GM21576 (cell line): Measurements from ENCODE around the gene LMX1A.

Experiments used
- ATAC-seq: cut with Tn5 transposase; IDR thresholded peaks from one replicate; pipeline ENCODE4 v1.9.1; 2021; ENCODE audit warnings: mild to moderate bottlenecking, moderate library complexity; ENCODE audit not compliant: unreplicated experiment

Gene LMX1A

DNA sequence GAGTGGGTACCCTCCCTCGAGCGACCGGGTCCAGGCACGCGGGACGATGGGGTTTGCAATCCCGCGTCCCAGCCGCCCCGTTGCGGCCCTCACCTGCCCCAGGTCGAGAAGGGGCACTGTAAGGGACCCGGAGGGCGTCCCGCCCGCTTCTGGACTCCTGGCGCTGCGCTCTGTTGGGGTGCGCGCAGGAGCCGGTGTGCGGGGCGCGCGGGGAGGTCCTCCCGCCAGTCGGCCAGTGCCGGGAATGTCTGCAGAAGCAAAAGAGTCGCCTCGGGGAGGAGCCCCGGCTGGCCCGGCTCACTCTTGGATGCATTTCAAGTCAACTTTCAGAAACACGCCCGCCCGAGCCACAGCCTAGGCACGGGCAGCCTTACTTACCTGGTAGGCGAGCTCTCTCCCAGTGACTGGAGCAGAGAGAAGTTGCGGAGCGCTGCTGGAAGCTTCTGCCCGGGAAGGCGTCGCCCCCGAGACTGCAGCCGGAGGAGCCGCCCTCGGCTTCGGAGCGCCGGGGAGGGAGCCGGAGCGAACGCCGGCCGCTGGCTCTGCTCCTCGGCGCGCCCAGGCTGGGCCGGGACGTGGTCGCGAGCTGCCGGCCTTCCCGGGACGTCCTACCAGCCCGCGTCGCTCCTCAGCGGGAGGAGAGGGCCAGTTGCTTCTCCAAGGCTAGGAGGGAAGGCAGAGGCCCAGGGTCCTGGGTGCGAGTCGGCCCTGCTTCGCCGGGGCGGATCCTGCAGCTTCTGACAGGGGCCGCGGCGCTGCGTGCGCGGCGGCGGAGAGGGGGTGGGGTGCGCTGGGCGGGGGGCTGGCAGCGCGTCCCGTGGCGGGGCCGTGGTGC is at the start of gene LMX1A:
LMX1A (minus strand) TSS at position 739 of the 835 bp plus-strand sequence. CDS start 1,156 bp downstream, outside the sequence.
- ATAC-seq = no peak

DNA sequence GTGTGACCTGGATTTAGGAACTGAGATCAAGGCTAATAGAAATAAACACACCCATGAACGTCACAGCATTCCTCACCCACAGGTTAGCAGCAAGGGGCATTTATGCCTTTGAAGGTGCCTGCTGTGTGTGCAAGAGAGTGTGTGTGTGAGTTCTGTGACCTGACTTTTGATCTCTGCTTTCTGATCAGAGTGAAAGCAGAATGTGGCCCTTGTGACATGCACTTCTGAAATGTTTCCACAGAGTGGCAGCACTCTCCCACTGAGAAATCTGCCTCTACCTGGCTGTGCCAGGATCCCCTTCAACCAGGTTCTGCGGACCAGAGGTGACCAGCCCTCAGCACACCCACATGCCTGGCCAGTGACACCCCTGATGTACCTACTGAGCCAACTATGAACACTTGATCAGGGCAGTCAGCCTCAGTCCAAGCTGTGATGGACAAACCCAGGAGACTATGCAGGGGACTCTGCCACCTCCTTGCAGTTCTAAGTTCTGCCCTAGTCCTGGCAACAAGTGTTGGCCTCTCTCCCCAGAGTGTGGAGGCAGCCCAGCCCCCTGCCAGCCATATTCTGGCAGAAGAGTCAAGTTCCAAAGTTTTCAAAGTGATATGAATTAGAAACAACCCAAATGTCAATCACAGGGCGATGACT is 47.4 kb upstream of the LMX1A start:
- no peak for ATAC-seq

DNA sequence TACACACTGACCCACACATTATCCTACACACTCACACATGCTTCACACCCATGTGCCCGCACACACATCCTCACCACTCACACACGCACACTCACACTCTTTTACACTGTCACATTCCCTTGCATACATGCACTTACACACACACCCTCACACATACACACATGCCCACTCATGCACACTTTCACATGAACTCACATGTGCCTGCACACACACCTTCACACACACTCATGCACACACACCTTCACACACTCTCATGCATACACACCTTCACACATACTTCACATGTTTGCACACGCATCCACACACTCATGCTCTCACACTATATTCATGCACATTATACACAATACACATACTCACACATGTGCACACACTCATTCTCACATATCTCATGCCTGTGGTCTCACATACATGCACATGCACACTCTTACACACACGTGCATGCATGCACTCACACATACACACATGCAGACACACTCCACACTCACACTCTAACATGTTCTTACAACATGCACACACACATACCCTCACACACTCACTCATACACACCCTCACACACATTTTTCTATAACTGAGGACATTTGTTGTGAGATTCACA is 46.1 kb upstream of the LMX1A start:
- no peak for ATAC-seq

DNA sequence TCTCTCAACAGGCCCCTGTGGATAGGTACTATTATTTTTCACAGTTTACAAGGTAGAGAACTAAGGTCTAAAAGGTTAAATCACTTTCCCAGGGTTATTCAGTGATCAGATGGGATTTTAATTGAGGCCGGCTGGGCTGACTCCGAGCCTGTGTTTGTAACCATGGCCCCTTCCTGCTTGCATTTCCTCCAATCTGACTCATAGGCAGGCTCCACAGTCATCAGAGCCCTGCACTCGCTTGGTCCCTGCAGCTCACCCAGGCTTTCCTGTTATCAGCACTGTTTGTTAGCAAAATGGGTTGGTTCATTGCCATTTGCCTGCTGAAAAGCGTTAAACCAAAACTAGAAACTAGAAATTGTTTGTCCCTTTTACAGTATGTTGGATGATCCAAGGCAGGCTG is 41.4 kb upstream of the LMX1A start:
- ATAC-seq = no peak

DNA sequence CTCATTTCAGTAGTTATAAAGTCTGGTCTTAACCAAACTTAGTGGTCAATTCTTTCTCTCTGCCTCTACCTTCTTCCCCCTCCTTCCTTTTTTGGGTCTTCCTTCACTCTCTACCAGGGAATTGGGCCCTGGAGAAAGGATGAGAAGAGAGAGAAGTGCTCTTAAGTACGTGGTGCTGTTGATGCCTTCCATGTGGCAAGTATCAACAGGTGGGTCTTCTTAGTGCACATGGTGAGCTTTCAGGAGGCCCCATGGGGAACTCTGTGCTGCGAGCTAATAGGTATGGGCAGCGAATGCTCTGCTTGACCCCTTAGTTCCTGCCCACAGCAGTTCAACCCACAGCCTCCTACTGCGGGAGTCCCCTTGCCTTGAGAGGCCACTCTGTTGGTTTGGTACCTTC is 39.4 kb upstream of the LMX1A start:
- no peak for ATAC-seq

DNA sequence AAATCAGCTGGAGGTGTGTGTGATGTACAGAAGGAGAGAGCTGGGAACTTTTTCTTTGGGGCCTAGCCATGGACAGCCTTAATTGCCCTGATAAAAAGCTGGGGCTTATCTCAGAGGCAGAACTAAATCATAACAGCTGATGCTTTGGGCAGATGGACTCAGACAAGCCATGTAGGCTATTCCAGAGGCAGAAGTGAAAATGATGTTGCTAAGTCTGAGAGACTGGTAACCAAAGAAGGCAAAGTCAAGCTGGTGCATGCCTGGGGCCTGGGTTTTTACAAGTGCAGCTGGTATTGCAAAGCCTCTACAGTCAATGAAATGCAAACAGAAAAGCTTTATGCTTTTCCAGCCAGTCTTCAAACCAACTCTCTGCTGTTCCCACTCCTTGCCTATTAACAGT is 39.0 kb upstream of the LMX1A start:
- ATAC-seq = peak; percentile 39

DNA sequence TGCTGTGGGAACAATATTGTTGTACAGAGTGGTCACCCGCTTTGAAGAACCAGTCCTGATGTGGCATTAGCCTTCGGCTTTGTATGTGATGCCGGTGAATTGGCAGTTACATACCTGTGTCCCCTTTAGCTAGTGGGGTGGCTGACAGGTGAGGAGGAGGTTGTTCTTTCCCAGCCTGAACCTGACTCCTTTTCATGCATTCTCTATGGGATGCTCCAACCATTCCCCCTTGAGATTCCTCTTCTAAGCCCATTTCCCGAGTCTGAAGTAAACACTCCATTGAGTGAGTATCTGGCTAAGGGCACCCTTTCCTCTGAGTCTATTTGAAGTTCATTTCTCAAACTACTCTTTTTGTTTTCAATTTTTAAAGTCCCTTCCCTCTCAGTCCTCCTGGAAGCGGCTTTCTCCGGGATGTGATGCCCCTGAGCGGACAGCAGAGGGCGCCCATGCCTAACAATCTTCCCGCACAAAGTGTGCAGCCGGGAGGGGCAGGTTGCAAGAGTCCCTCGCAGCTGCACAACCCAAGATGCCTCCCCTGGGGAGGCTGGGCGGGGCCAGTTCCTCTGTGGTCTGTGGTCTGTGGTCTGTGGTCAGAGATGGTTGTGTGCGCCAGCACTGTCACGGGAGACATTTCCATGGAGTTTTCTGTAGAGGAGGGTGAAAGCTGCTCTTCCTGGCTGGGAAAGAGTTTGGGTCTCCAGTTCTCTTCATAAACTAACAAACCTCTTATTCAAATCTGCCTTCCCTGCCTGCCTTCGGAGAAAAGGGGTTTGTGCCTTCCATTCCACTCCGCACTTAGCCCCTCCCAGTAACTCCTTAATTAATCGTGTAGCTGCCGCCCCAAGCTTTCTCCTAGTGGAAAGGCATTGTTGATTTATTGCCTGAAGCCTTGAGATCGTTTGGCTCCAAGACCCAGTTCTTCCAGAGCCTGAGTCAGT is 36.4 kb upstream of the LMX1A start:
- ATAC-seq = peak; percentile 98

DNA sequence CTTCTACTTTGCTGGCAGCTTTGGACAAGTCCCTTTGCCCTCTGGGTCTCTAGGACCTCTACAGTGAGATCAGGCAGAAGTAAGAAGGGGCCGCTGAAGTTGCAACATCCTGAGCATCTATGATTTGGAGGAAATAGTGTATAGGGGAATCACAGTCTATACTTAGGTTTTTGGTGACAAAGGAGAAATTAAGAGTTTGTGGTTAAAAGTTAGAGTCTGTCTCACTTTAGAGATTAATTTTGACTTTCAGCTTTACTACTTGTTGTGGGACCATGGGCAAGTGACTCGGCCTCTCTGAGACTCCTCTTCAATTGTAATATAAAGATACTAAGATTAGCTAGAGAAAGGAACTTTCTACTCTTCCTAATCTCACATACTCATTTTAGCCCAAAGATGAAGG is 33.1 kb upstream of the LMX1A start:
- ATAC-seq = no peak

DNA sequence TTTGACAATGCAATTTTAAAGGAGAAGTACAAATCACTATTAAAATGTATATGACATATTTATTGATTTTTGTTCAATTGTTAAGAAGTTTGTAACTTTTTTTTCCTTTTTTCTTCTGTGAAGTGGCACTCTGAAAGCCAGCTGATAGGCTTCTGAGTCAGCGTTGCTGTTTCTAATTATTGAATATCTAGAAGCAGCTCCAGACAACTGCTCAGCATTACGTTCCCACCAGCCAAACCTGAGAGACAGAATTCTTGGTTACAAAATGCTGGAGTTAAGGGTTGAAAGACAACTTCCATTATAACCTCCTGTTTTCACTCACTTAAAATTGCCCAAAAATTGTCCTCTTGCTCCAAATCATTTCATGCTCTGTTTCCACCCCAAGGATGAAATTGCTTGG is 31.4 kb upstream of the LMX1A start:
- ATAC-seq = no peak

DNA sequence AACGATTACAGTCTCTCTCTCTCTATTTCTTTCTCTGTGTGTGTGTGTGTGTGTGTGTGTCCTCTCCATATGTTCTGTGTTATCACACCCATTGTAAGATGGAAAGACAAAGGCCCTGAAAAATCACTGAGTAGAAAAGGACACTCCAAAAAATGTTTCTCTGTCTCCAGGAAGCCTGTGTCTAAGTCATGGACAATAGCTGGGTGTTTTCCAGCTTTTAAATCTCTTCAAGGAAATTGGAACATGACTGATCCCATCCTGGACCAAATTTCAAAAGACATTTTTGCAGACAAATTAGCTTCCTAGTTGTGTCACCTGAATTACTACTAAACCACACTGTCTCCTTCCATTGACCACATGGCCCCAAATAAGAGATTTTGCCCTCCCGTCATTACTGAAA is 31.0 kb upstream of the LMX1A start:
- ATAC-seq = no peak

DNA sequence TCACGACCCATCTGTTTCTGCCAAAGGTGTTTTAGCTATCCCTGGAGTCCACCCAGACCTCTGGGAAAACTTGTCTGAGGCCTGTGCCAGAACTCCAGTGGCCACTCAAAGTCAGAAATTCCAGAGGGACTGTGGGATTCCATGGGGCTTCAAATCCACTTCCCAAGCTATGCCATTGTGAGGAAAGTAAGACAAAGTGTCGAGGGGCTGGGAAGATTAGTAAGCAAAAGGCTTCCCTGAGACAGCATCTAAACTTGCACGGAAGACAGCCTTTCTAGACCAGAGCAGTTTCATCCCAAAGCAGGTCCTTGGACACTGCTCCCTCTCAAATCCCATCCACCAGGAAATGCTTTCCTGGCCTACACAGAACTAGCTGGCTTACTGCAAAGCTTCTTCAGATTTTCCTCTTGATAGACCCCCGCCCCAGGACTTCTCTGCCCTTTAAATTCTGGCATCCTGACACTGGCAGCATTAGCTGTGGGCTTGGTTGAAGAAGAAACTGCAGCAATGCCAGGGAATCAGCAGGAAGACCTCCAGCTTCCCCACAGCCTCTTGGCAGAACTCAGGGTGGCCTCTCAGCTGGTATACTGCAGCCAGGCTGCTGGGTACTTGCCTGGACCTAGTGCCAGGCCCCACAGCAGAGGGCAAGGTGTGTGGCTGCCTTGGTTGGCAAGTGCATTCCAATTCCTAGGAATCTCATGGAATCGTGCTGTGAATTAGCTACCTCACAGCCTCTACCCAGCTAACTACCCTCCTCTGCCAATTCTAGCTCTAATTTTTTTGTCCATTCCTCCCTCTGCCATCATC is 27.3 kb upstream of the LMX1A start:
- ATAC-seq = no peak

DNA sequence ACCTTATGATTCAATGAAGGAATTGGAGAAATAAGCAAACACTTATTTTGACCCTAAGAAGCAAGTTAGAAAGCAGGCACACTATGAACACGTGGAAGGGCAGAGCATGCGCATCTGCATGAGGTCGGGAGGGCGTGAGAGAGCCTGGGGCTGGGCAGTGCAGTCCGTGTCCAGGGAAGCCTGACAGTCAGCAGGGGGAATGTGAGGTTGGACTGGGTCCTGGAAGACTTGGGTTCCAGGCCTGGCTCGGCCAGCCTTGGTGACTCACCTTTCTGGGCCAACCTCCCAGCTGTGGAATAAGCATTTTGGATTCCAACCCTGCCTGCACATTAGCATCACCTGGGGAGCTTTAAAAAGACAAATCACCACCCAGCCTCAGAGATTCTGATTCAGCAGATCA is 26.6 kb upstream of the LMX1A start:
- no peak for ATAC-seq

DNA sequence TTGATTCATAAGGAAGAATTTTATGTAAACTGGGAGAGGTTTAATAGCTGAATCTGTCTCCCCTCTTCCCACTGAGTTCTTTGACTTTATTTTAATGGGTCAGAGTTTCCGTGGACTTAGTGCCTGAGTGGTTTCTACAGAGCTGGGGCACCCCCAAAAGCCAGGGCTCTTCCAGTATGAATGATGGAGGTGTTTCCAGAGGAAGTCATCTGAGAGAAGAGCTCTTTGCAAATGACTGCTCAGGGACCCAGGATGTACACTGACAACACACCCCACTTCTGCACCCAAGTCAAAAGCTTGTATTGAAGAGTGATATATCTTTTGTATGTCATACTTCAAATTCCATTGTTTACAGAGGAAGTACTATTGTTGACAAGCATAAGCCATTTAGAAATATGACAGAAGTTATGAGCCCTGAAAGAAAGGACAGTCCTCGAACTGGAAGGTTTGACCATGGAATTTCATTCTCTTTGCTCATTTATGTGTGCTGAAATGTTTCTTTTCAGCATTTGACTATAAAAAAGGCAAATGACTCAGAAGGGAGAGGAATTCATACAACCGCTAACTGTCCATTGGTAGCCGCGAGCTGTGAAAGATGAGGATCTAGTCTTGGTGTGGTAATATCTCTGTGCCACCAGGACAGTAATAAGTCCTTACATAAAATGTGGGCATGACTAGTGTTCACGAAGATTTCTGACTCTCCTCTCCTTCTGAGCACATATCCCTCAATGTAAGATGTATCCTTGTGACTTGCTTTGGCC is 25.4 kb upstream of the LMX1A start:
- no peak for ATAC-seq

DNA sequence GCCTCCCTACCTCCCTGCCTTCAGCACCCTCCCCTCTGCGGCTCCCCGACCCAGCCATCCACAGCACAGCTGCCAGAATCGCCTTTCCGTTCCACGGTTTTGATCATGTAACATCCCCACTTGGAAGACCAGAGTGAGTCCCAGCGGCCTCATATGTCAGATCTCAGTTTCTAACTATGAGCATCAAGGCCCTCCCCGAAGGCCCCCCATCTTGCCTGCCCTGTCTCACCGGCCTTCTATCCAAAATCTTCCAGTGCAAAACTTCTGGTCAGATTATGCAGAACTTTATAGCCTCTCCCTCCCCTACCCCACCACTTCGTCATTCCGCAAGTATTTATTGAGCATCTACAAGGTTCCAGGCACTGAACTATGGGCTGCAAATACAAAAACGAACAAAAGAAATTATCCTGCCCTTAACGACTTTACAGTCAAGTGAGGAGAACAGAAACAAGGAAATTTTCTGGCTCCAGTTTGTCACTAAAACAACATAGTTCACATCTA is 20.3 kb upstream of the LMX1A start:
- ATAC-seq = no peak

DNA sequence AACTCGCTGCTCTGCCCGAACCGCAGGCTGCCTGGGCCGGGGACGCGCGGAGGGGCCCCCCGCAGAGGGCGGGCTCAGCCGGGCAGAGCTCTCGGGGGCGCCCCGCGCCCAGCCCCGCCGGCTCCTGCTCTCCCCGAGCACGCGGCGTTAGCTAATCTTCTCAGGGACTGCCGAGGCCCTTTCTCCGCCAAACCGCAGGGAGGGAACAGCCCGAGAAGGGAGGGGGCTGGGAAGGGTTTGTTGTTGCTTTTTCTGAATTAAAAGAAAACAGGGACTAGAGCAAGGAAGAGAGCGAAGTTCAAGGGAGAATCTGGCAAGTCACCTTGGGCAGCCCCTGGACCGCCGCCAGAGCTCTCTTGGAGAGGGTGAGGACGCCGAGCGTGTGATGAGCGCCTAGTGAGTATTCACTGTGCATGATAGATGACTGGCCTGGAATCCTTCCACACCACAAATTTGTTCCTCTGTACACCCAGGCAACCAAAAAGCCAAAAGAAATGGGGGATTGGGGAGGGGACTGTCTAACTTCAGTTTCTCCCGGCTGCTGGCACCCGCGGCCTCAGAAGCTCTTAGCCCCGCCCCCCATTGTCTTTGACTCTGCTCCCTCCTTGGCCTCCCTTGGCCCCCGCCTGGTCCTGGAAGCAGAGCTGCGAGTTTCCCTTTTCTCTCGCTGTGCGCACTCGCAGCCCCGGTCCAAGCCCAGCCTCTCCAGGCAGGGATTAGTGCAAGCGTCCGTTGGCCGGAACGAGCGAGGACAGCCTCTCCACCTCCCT is 19.7 kb upstream of the LMX1A start:
- ATAC-seq = no peak

DNA sequence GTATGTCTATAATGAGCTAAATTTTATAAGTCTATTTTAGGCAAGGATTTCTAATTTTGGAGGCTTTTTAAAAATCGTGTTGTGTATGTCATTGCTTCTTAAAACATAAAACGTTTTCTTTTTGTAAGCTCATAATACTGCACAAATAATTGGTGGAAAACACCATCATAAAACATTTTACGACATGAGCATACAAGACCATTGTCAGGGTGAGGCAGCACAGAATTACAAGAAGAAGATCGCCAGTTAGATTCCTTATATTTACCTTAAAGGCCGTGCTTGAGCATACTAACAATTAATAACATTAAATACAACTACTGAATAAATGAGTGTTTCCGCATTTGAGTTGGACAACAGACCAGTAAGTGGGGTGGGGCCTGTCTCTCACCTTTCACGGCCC is 19.1 kb upstream of the LMX1A start:
- no peak for ATAC-seq

DNA sequence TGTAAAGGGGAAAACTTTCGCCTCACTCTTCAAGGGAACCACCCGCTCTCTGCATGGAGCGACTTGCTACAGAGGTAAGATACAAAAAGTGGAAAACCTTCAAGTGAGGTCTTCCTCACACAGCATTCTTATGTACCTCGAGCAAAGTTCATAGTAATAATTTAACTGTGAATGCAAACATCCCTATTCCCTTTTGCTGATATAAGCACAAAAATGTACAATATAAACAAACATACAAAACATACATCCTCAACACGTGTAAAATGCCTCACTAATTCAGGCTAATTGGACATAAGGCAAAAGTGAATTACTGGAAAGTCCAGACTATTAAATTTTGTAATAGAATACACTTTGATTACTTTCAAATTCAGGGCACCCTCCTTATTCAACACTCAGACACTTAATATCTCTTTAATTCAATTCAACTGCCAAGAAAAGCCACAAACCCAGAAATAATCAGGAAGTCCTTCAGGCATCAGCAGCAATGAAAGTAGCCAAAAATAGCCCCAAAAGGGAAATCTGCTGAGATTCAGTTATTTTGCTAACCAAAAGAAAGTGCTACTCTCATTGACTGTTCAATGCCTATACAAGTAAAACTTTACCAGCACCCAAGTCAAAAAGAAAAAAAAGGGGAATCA is 15.2 kb upstream of the LMX1A start:
- ATAC-seq = no peak

DNA sequence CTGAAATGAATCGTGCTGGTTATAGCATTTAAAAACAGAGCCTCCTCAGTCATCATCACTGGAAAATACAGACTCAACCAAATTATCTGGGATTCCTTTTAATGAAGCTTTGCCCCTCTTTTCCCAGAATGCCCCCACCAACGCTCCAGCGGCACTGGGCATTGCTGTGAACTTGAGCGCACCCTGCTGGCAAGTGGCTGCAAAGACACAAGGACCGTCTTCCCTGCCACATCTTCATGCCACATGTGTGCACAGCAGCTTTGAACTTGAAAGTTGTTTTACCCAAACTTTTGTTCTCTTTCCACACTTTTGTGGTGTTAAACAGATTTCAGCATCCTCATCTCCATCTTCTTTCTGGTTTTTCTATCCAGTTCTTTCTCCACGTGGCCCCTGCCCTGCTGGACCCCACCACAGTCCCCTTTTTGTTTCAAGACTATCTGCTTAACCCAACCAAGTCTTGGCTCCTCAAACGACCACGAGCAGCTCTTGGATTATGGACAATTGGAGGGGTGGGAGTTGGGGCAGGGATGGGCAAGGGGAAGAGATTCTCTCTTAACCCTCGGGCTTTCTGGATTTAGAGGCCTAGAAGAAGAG is 12.8 kb upstream of the LMX1A start:
- ATAC-seq = no peak
